SU-DHL-6 (cell line): ENCODE data around the gene MITF.

Source experiments
- H2AFZ ChIP-seq: fragments of 200-600 bp; sonication (generic); 2 replicates; pipeline ENCODE4 v1.6.1; 2014; ENCODE audit warnings: low read depth, mild to moderate bottlenecking, moderate library complexity, mixed read lengths, antibody characterized with exemption, low read length; ENCODE audit not compliant: severe bottlenecking
- H3F3A ChIP-seq: fragments of 200-600 bp; shearing (Covaris generic); 2 replicates; pipeline ENCODE4 v1.6.0; 2016; ENCODE audit warnings: antibody characterized with exemption, mild to moderate bottlenecking; ENCODE audit not compliant: insufficient read depth
- H3K27ac ChIP-seq: fragments of 200-600 bp; sonication (generic); 2 replicates; pipeline ENCODE4 v1.5.1; 2016; ENCODE audit warnings: low read depth, mild to moderate bottlenecking, low read length, moderate library complexity, mixed read lengths
- H3K27me3 ChIP-seq: fragments of 200-600 bp; sonication (generic), shearing (Covaris generic); 2 replicates; pipeline ENCODE4 v1.6.0; 2014; ENCODE audit warnings: mild to moderate bottlenecking, low read length
- H3K36me3 ChIP-seq: fragments of 200-600 bp; sonication (generic); 2 replicates; pipeline ENCODE4 v1.6.1; 2014; ENCODE audit warnings: mild to moderate bottlenecking, low read length, mixed read lengths
- H3K4me2 ChIP-seq: fragments of 300-600, 200-600 bp; shearing (Covaris generic), sonication (generic); 2 replicates; pipeline ENCODE4 v1.6.0; 2014; ENCODE audit warnings: low read length, low read depth, mild to moderate bottlenecking; ENCODE audit not compliant: poor library complexity, severe bottlenecking
- H3K4me3 ChIP-seq: fragments of 200-600 bp; sonication (generic); 2 replicates; pipeline ENCODE4 v1.5.1; 2014; ENCODE audit warnings: antibody characterized with exemption, low read length, mild to moderate bottlenecking, mixed read lengths; ENCODE audit not compliant: insufficient read depth, poor library complexity, severe bottlenecking
- H3K79me2 ChIP-seq: fragments of 200-600 bp; sonication (generic); 2 replicates; pipeline ENCODE4 v1.6.1; 2014; ENCODE audit warnings: mild to moderate bottlenecking, low read length, moderate library complexity; ENCODE audit not compliant: insufficient read depth
- H3K9ac ChIP-seq: fragments of 200-600 bp; sonication (generic); 2 replicates; pipeline ENCODE4 v1.7.0; 2014; ENCODE audit warnings: mild to moderate bottlenecking, low read length
- H3K9me2 ChIP-seq: fragments of 200-600 bp; sonication (generic); replicated peaks from 2 replicates; pipeline ENCODE4 v1.6.1; 2014; ENCODE audit warnings: low read length; ENCODE audit not compliant: insufficient read depth
- H3K9me3 ChIP-seq: fragments of 200-600 bp; sonication (generic); 2 replicates; pipeline ENCODE4 v1.6.1; 2014; ENCODE audit warnings: low read length, mixed read lengths; ENCODE audit not compliant: insufficient read depth
- H4K20me1 ChIP-seq: fragments of 200-600 bp; sonication (generic); 2 replicates; pipeline ENCODE4 v1.6.1; 2014; ENCODE audit warnings: low read depth, mild to moderate bottlenecking, antibody characterized with exemption, low read length, moderate library complexity, mixed read lengths
- CTCF ChIP-seq: fragments of 200-600 bp; sonication (generic); IDR thresholded peaks from one replicate; pipeline ENCODE4 v1.5.1; 2017; ENCODE audit warnings: antibody characterized with exemption, mild to moderate bottlenecking, low read length, moderate library complexity; ENCODE audit not compliant: insufficient read depth, poor library complexity, severe bottlenecking
- EZH2phosphoT487 ChIP-seq: fragments of 200-600 bp; sonication (generic), shearing (Covaris generic); conservative IDR thresholded peaks from 2 replicates; pipeline ENCODE4 v1.6.1; 2018; ENCODE audit warnings: mild to moderate bottlenecking, antibody characterized with exemption, low read length, moderate library complexity, mixed read lengths

The MITF gene

GRCh38 chr3:69929019-69929418 is 189.8 kb downstream of the MITF start:
- Histone ChIP-seq H4K20me1 (no peaks in the 10 kb centered on the region), H3K4me3 (no peak overlapping the region), H3F3A (no peaks in the 10 kb centered on the region), H2AFZ (no peak overlapping the region), H3K9ac (no peak overlapping the region), H3K4me2 (no peak overlapping the region), H3K9me2 (no peaks in the 10 kb centered on the region), H3K27me3 (no peaks in the 10 kb centered on the region), H3K79me2 (no peaks in the 10 kb centered on the region), H3K36me3 (no peaks in the 10 kb centered on the region), H3K9me3 (no peaks in the 10 kb centered on the region), H3K27ac (no peak overlapping the region)
- TF ChIP-seq CTCF = no peak
- no peak for TF ChIP-seq EZH2phosphoT487

- H3K27ac ChIP-seq = no peak overlapping the region
- TF ChIP-seq CTCF (no peak), EZH2phosphoT487 (no peak)
- no peaks in the 10 kb centered on the region for H4K20me1 ChIP-seq
- H2AFZ ChIP-seq = no peak overlapping the region
- H3K79me2 ChIP-seq = no peaks in the 10 kb centered on the region
- no peak overlapping the region for H3K4me3 ChIP-seq
- no peaks in the 10 kb centered on the region for H3F3A ChIP-seq
- no peak overlapping the region for H3K9ac ChIP-seq
- no peaks in the 10 kb centered on the region for H3K9me3 ChIP-seq
- no peaks in the 10 kb centered on the region for H3K36me3 ChIP-seq
- H3K9me2 ChIP-seq = no peaks in the 10 kb centered on the region
- H3K27me3 ChIP-seq = no peaks in the 10 kb centered on the region; the same call in 1 of the 2 replicates
- no peak overlapping the region for H3K4me2 ChIP-seq
Measured at GRCh38 chr3:69930564-69930963, 191.3 kb downstream of the MITF start.

- Histone ChIP-seq H3K4me3 (no peak overlapping the region), H3K27ac (no peak overlapping the region), H3K27me3 (no peaks in the 10 kb centered on the region; the same call in 1 of the 2 replicates), H3K79me2 (no peaks in the 10 kb centered on the region), H4K20me1 (no peaks in the 10 kb centered on the region), H3K4me2 (no peak overlapping the region), H3K9ac (no peak overlapping the region), H3K9me2 (no peaks in the 10 kb centered on the region), H3F3A (no peaks in the 10 kb centered on the region), H2AFZ (no peak overlapping the region), H3K9me3 (no peaks in the 10 kb centered on the region), H3K36me3 (no peaks in the 10 kb centered on the region)
- TF ChIP-seq EZH2phosphoT487 = no peak
- TF ChIP-seq CTCF = no peak
Measured at GRCh38 chr3:69932087-69932486, 192.8 kb downstream of the MITF start.
